ENCODE results near the gene GRIK4.

The GRIK4 gene

DNA sequence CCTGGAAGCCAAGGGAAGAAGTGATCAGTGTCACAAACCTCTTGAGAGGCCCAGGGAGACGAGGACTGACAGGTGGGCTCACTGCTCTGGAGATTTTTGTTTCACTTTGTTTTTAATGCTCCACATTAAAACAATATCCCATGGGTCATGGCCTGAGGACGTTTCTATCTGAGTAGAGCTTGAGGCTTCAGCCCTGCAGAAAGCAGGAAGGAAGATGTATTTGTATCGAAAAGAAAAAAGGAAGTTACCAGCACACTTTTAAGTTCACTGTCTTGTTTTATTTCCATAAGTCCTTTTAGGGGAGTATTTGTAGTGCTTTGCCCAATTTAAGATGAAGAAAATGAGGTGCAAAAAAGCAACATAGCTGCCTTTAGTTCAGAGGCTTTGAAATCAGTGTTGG is 191.1 kb downstream of the GRIK4 start:
- TF ChIP-seq GABPA (IDR thresholded peaks at IDR 0.05; ENCODE audit: low read depth): no peak
- no peak for TF ChIP-seq SPI1 (IDR thresholded peaks at IDR 0.05; ENCODE audit: borderline replicate concordance, low read depth)
- TF ChIP-seq POLR2AphosphoS5 (IDR thresholded peaks at IDR 0.05; ENCODE audit: low read depth): no peak
- TF ChIP-seq, protein P1, sequence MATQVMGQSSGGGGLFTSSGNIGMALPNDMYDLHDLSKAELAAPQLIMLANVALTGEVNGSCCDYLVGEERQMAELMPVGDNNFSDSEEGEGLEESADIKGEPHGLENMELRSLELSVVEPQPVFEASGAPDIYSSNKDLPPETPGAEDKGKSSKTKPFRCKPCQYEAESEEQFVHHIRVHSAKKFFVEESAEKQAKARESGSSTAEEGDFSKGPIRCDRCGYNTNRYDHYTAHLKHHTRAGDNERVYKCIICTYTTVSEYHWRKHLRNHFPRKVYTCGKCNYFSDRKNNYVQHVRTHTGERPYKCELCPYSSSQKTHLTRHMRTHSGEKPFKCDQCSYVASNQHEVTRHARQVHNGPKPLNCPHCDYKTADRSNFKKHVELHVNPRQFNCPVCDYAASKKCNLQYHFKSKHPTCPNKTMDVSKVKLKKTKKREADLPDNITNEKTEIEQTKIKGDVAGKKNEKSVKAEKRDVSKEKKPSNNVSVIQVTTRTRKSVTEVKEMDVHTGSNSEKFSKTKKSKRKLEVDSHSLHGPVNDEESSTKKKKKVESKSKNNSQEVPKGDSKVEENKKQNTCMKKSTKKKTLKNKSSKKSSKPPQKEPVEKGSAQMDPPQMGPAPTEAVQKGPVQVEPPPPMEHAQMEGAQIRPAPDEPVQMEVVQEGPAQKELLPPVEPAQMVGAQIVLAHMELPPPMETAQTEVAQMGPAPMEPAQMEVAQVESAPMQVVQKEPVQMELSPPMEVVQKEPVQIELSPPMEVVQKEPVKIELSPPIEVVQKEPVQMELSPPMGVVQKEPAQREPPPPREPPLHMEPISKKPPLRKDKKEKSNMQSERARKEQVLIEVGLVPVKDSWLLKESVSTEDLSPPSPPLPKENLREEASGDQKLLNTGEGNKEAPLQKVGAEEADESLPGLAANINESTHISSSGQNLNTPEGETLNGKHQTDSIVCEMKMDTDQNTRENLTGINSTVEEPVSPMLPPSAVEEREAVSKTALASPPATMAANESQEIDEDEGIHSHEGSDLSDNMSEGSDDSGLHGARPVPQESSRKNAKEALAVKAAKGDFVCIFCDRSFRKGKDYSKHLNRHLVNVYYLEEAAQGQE (IDR thresholded peaks at IDR 0.05; ENCODE audit: insufficient replicate concordance, low read depth): no peak
- TF ChIP-seq CTCF (IDR thresholded peaks at IDR 0.05; ENCODE audit: insufficient read depth, low read length): no peak
- H3K27me3 ChIP-seq (ENCODE audit: insufficient read depth, poor library complexity, severe bottlenecking): peaks cover 2% of the 10 kb centered on the region
- no peak overlapping the region for H3K27ac ChIP-seq (replicated peaks)
- no peak for DNase-seq (ENCODE audit: low read depth in 1 of 2, low spot score in 1 of 2)
- H3K4me3 ChIP-seq (replicated peaks; ENCODE audit: insufficient read depth, low read length): no peak overlapping the region

- Histone ChIP-seq H3K27ac (replicated peaks) (no peak overlapping the region), H3K27me3 (ENCODE audit: insufficient read depth, poor library complexity, severe bottlenecking) (peaks cover 2% of the 10 kb centered on the region), H3K4me3 (replicated peaks; ENCODE audit: insufficient read depth, low read length) (no peak overlapping the region)
- TF ChIP-seq CTCF (IDR thresholded peaks at IDR 0.05; ENCODE audit: insufficient read depth, low read length) (no peak), SPI1 (IDR thresholded peaks at IDR 0.05; ENCODE audit: borderline replicate concordance, low read depth) (no peak), GABPA (IDR thresholded peaks at IDR 0.05; ENCODE audit: low read depth) (no peak), POLR2AphosphoS5 (IDR thresholded peaks at IDR 0.05; ENCODE audit: low read depth) (no peak)
- TF ChIP-seq, protein P1 (IDR thresholded peaks at IDR 0.05; ENCODE audit: insufficient replicate concordance, low read depth): no peak
- no peak for DNase-seq (ENCODE audit: low read depth in 1 of 2, low spot score in 1 of 2)
These were observed 192.0 kb downstream of the GRIK4 start for GRCh38 chr11:120703358-120704152.

DNA sequence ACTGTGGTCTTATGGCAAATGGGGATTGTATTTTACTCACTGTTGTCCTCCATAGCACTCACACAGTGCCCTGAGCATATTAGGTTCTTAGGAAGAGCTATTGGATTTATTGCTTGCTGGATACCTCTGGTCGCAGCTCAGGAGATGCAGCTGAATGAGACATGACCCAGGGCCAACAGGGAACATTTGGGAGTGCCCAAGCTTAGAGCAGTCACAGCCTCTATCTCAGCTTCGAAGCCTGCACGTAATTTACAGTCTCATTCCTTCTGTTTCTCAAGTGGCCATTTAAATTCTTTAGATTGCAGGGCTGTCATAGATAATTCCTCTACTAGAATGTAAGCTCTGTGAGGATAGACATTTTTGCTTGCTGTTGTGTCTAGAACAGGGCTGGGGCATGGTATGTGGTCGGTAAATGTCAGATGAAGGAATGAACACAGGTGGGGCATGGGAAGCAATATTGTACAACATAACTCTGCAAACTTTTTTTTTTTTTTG is 192.8 kb downstream of the GRIK4 start:
- Histone ChIP-seq H3K27ac (replicated peaks) (no peak overlapping the region), H3K4me3 (replicated peaks; ENCODE audit: insufficient read depth, low read length) (no peak overlapping the region), H3K27me3 (ENCODE audit: insufficient read depth, poor library complexity, severe bottlenecking) (peaks cover 2% of the 10 kb centered on the region)
- DNase-seq (ENCODE audit: low read depth in 1 of 2, low spot score in 1 of 2): no peak
- TF ChIP-seq GABPA (IDR thresholded peaks at IDR 0.05; ENCODE audit: low read depth): no peak
- TF ChIP-seq, protein P1 (IDR thresholded peaks at IDR 0.05; ENCODE audit: insufficient replicate concordance, low read depth): no peak
- no peak for TF ChIP-seq SPI1 (IDR thresholded peaks at IDR 0.05; ENCODE audit: borderline replicate concordance, low read depth)
